ENCODE results near the gene ITGAL.
"Not testable (repeated sequence)": the region's sequence is repeated elsewhere in the genome, so short reads cannot be mapped to it uniquely, and the experiment has no call there.

Gene ITGAL

GRCh38 chr16:30459456-30459855 is 13.1 kb upstream of the ITGAL start:
- Mint-ChIP-seq H3K4me3 (no peak overlapping the region), H3K9me3 (no peaks in the 10 kb centered on the region), H3K4me1 (no peaks in the 10 kb centered on the region), H3K27ac (peak overlapping the region in 1 of 3 experiments; percentile 45), H3K36me3 (ENCODE audit: low read depth) (no peaks in the 10 kb centered on the region), H3K27me3 (ENCODE audit: low read depth) (no peaks in the 10 kb centered on the region)
- TF ChIP-seq CTCF (IDR thresholded peaks at IDR 0.05; ENCODE audit: unreplicated experiment in 3 of 3): no peak

GRCh38 chr16:30461426-30461825 is 11.1 kb upstream of the ITGAL start:
- H3K4me3 Mint-ChIP-seq; H3K36me3 Mint-ChIP-seq (ENCODE audit: low read depth); H3K4me1 Mint-ChIP-seq; H3K9me3 Mint-ChIP-seq; H3K27me3 Mint-ChIP-seq (ENCODE audit: low read depth); H3K27ac Mint-ChIP-seq: not testable (repeated sequence)

- Mint-ChIP-seq H3K27me3 (ENCODE audit: low read depth) (no peaks in the 10 kb centered on the region), H3K4me1 (no peaks in the 10 kb centered on the region), H3K9me3 (no peaks in the 10 kb centered on the region), H3K4me3 (no peak overlapping the region), H3K27ac (no peak overlapping the region), H3K36me3 (ENCODE audit: low read depth) (no peaks in the 10 kb centered on the region)
- no peak for TF ChIP-seq CTCF (IDR thresholded peaks at IDR 0.05; ENCODE audit: unreplicated experiment in 3 of 3)
These were observed 8.5 kb upstream of the ITGAL start for GRCh38 chr16:30464078-30464477.

- Mint-ChIP-seq H3K27me3 (ENCODE audit: low read depth) (peaks cover 8% of the 10 kb centered on the region), H3K9me3 (no peaks in the 10 kb centered on the region)
- no peak for TF ChIP-seq CTCF (IDR thresholded peaks at IDR 0.05; ENCODE audit: unreplicated experiment in 3 of 3)
These were observed 2.4 kb upstream of the ITGAL start for GRCh38 chr16:30470170-30470512.

GRCh38 chr16:30470632-30470995 is 1.9 kb upstream of the ITGAL start:
- H3K27ac Mint-ChIP-seq: no peak overlapping the region
- no peaks in the 10 kb centered on the region for H3K9me3 Mint-ChIP-seq
- H3K4me3 Mint-ChIP-seq: no peak overlapping the region
- H3K36me3 Mint-ChIP-seq (ENCODE audit: low read depth): no peaks in the 10 kb centered on the region
- TF ChIP-seq CTCF (IDR thresholded peaks at IDR 0.05; ENCODE audit: unreplicated experiment in 3 of 3): no peak
- no peaks in the 10 kb centered on the region for H3K4me1 Mint-ChIP-seq
- H3K27me3 Mint-ChIP-seq (ENCODE audit: low read depth): peaks cover 8% of the 10 kb centered on the region

More at GRCh38 chr16:30470170-30470512, 2.4 kb upstream of the ITGAL start:
- Mint-ChIP-seq H3K36me3 (ENCODE audit: low read depth) (no peaks in the 10 kb centered on the region), H3K4me1 (no peaks in the 10 kb centered on the region), H3K4me3 (no peak overlapping the region), H3K27ac (no peak overlapping the region)

GRCh38 chr16:30473231-30474073 is 910 bp downstream of the ITGAL start:
- Mint-ChIP-seq H3K9me3 (no peaks in the 10 kb centered on the region), H3K36me3 (ENCODE audit: low read depth) (no peaks in the 10 kb centered on the region), H3K4me1 (no peaks in the 10 kb centered on the region), H3K4me3 (no peak overlapping the region), H3K27ac (no peak overlapping the region), H3K27me3 (ENCODE audit: low read depth) (peaks cover 8% of the 10 kb centered on the region)
- no peak for TF ChIP-seq CTCF (IDR thresholded peaks at IDR 0.05; ENCODE audit: unreplicated experiment in 3 of 3)

Measured in nephron (organoid).